Heart right ventricle (tissue), 16 donors: Measurements from ENCODE around the gene TERB2. TPM values are rescaled to one million over a fixed set of nuclear protein-coding genes. Genes with fewer than 3 reads are reported as not detected.
"Not testable (repeated sequence)": the region's sequence is repeated elsewhere in the genome, so short reads cannot be mapped to it uniquely, and the experiment has no call there.

Experiments
- ATAC-seq, 8 donors: fragments of 200-7000 bp; cut with Tn5 transposase; one replicate each; pipeline ENCODE4 v1.9.1; 2020; ENCODE audit warnings: mild to moderate bottlenecking in 8 of 8, moderate library complexity in 8 of 8, moderate number of reproducible peaks in 1 of 8
- DNase-seq, 2 donors: peaks; one replicate each; pipeline ENCODE4 v3.0.0-alpha.2; 2020
- H3K27ac ChIP-seq, 10 donors: fragments of 200-600 bp; sonication (generic) in 2 of 10; one replicate each; pipeline versions ENCODE4 v1.5.0 to v1.8.0; 2020 to 2022; ENCODE audit warnings: mild to moderate bottlenecking in 3 of 10
- H3K27me3 ChIP-seq, 7 donors: fragments of 200-600 bp; one replicate each; pipeline ENCODE4 v1.8.0; 2021 to 2022; ENCODE audit warnings: mild to moderate bottlenecking in 2 of 7
- H3K36me3 ChIP-seq, 9 donors: fragments of 200-600 bp; sonication (generic) in 1 of 9; one replicate each; pipeline versions ENCODE4 v1.5.0 to v1.8.0; 2020 to 2022; ENCODE audit warnings: mild to moderate bottlenecking in 2 of 9
- H3K4me1 ChIP-seq, 9 donors: fragments of 200-600 bp; sonication (generic) in 1 of 9; one replicate each; pipeline versions ENCODE4 v1.5.0 to v1.8.0; 2020 to 2022; ENCODE audit warnings: mild to moderate bottlenecking in 4 of 9
- H3K4me3 ChIP-seq, 10 donors: fragments of 200-600 bp; sonication (generic) in 2 of 10; one replicate each; pipeline versions ENCODE4 v1.5.0 to v1.8.0; 2020 to 2022; ENCODE audit warnings: mild to moderate bottlenecking in 7 of 10, moderate library complexity in 2 of 10
- H3K9me3 ChIP-seq, 11 donors: fragments of 200-600 bp in 10 of 11; sonication (generic) in 2 of 11; one replicate each; pipeline versions ENCODE4 v1.5.0 to v1.8.0; 2013 to 2022; ENCODE audit warnings: mild to moderate bottlenecking in 2 of 11, control low read depth in 1 of 11, moderate library complexity in 1 of 11
- WGBS, 2 donors: extraction: QIAGEN DNeasy Blood & Tissue Kit; methylation state at CpG; one replicate each; pipeline ENCODE4 v1.1.7; 2013; ENCODE audit warnings: inconsistent platforms in 1 of 2; 5-methylcytosine and 5-hydroxymethylcytosine counted together
- intact Hi-C, 10 donors: fragments of 100-400 bp; cut with DNase I; formaldehyde crosslinking; loops; one replicate each; pipeline versions ENCODE4 v1.11.1 to v1.14.2; 2022
- long read RNA-seq, 3 donors: library from polyadenylated mRNA; unstranded; transcript quantifications; one replicate each; pipeline ENCODE4 v2.0.0, GENCODE V29; 2020 to 2021
- polyA plus RNA-seq, 2 donors: library from polyadenylated mRNA; stranded (reverse); fragments of 200-250 nt; gene quantifications; one replicate each; pipeline ENCODE4 v1.2.3, GENCODE V29; 2013
- total RNA-seq, 10 donors: library from RNA; stranded (reverse); fragmentation: NEBNext Ultra II Directional in 3 of 10; extraction: Animal tissue kit (Norgen Biotek cat#: 25700) in 3 of 10; gene quantifications; one replicate each; pipeline versions ENCODE4 v1.2.1 to v1.2.4, GENCODE V29; 2021 to 2023
- TF ChIP-seq, protein P1 (sequence below), 9 donors: fragments of 200-600 bp; sonication (generic) in 2 of 9; IDR thresholded peaks; one replicate each; pipeline versions ENCODE4 v1.5.0 to v1.8.0; 2021 to 2022; ENCODE audit warnings: antibody characterized with exemption in 9 of 9, mild to moderate bottlenecking in 5 of 9, moderate library complexity in 1 of 9
- donor health status: Arrhythmogenic right ventricular cardiomyopathy.
- donor health status: ischemic (EF 13 %, LVEDD 7.1; RV severe dilation, severe dysfunction).
- donor health status: healthy with polysubstance abuse.
- donor health status: DM: no; HTN: yes; CAD: no.
- donor health status: DM: no; HTN: no; CAD: no.
- donor health status: ischemic (EF 25% LVEDD 6.9; RV normal size, moderate dysfunction).
- donor health status: ischemic (EF 25% LVEDD 5.7; RV mildly dilated, moderate dysfunction).
- donor health status: healthy.
- donor health status: DM: yes; HTN: yes; CAD: no.
- donor health status: Ischemic cardiomyopathy.
- donor health status: ischemic (EF 35%, LVEDD 5.7; RV mildly dilated, moderate dysfunction).
- donor health status: nonischemic (EF 11% LVEDD 7.7; RV severe dilation, severe dysfunction).
- donor health status: DM: yes; HTN: yes; CAD: no.
- donor health status: PGD.
- donor health status: ischemic (EF 29% LVEDD 5.4; RV normal size, mild dysfunction).
- donor health status: nonischemic (EF 23%, LVEDD 6.1; RV moderate dilation, normal function).

TERB2 gene, protein sequence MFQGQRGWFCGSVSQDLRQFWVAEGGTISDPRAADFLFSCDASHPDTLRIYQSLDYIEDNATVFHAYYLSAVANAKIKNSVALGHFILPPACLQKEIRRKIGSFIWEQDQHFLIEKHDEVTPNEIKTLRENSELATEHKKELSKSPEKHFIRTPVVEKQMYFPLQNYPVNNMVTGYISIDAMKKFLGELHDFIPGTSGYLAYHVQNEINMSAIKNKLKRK
- total RNA-seq: not detected
- not detected for polyA plus RNA-seq
- long read RNA-seq, donor 1: 0 reads
- long read RNA-seq, donor 2: 0 reads
- long read RNA-seq, donor 3: 0 reads

DNA sequence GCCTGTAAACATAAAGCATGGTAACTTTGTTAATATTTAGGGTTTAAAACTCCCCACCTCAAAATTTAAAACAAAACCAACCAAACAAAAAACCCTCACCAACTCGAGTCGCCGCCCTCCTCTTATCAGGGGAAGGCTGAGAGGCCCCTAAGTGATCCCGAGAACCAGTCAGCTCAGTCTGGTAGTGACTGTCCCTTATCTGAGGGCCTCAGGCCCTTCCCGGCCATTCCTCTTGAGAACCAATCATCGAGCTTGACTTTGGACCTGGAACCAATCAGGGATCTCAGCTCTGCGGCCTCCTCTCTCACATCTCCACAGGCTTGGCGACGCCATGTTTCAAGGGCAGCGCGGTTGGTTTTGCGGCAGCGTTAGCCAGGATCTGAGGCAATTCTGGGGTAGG, at the start of gene TERB2:
Gene TERB2, plus strand, starts transcription at position 300 of the 400 bp plus-strand sequence. Its CDS starts 32 bp downstream, at position 332.
- ATAC-seq: no peak
- 84 to 90% methylated on average over 13 of the region's 13 CpGs for WGBS, 2 donors
- intact Hi-C loops: no loop called here
- DNase-seq: no peak
- peaks cover 0 to 8% (median 0%) of the 10 kb centered on the region in 7 donors for H3K27me3 ChIP-seq
- H3K27ac ChIP-seq: no peak within 1 kb of the TSS
- H3K4me1 ChIP-seq: no peaks in the 10 kb centered on the region
- TF ChIP-seq, protein P1, sequence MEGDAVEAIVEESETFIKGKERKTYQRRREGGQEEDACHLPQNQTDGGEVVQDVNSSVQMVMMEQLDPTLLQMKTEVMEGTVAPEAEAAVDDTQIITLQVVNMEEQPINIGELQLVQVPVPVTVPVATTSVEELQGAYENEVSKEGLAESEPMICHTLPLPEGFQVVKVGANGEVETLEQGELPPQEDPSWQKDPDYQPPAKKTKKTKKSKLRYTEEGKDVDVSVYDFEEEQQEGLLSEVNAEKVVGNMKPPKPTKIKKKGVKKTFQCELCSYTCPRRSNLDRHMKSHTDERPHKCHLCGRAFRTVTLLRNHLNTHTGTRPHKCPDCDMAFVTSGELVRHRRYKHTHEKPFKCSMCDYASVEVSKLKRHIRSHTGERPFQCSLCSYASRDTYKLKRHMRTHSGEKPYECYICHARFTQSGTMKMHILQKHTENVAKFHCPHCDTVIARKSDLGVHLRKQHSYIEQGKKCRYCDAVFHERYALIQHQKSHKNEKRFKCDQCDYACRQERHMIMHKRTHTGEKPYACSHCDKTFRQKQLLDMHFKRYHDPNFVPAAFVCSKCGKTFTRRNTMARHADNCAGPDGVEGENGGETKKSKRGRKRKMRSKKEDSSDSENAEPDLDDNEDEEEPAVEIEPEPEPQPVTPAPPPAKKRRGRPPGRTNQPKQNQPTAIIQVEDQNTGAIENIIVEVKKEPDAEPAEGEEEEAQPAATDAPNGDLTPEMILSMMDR (IDR thresholded peaks at IDR 0.05): no peak
- H3K36me3 ChIP-seq: no peaks in the 10 kb centered on the region
- H3K4me3 ChIP-seq: no peak within 1 kb of the TSS
- H3K9me3 ChIP-seq: no peaks in the 10 kb centered on the region

DNA sequence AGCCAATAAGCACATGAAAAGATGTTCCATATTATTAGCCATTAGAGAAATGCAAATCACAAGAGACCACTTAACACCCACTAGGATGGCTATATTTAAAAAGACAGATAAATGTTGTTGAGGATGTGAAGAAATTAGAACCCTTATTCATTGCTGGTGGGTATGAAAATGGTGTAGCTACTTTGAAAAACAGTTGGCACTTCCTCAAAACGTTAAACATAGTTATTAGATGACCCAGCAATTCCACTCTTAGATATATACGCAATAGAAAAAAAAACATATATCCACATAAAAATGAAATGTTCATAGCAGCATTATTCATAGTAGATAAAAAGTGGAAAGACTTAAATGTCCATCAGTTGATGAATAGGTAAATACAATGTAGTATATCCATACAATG, 47.1 kb upstream of the TERB2 start:
- H3K9me3 ChIP-seq: peaks cover 0 to 8% (median 0%) of the 10 kb centered on the region in 11 donors
- H3K27me3 ChIP-seq: no peaks in the 10 kb centered on the region
- no peak overlapping the region for H3K4me3 ChIP-seq
- intact Hi-C loops: no loop called here
- H3K4me1 ChIP-seq: no peaks in the 10 kb centered on the region
- DNase-seq: no peak
- no peak overlapping the region for H3K27ac ChIP-seq
- TF ChIP-seq, protein P1 (IDR thresholded peaks at IDR 0.05): no peak
- H3K36me3 ChIP-seq: no peaks in the 10 kb centered on the region
- ATAC-seq: no peak
- 48 to 49% methylated on average over 2 of the region's 2 CpGs for WGBS, 2 donors

- ATAC-seq (no peak), DNase-seq (no peak)
- Histone ChIP-seq H3K4me1 (no peaks in the 10 kb centered on the region), H3K36me3 (no peaks in the 10 kb centered on the region), H3K9me3 (peaks cover 0 to 8% (median 0%) of the 10 kb centered on the region in 11 donors), H3K27me3 (no peaks in the 10 kb centered on the region), H3K27ac (no peak overlapping the region), H3K4me3 (no peak overlapping the region)
- intact Hi-C loops: no loop called here
- TF ChIP-seq, protein P1 (IDR thresholded peaks at IDR 0.05): no peak
Measured at GRCh38 chr15:44910981-44911625, 45.4 kb upstream of the TERB2 start.

GRCh38 chr15:44912186-44912585, 44.3 kb upstream of the TERB2 start:
- H3K4me3 ChIP-seq, H3K27ac ChIP-seq, DNase-seq, H3K4me1 ChIP-seq, H3K9me3 ChIP-seq, ATAC-seq, H3K36me3 ChIP-seq, H3K27me3 ChIP-seq, intact Hi-C loops: not testable (repeated sequence)
- WGBS, 2 donors: 87 to 88% methylated on average over 1 of the region's 1 CpG

- DNase-seq, H3K9me3 ChIP-seq, H3K4me3 ChIP-seq, ATAC-seq, H3K27me3 ChIP-seq, H3K27ac ChIP-seq, H3K36me3 ChIP-seq, intact Hi-C loops, H3K4me1 ChIP-seq: not testable (repeated sequence)
- WGBS, 2 donors: 20 to 23% methylated on average over 3 of the region's 3 CpGs
Measured at GRCh38 chr15:44912974-44913448, 43.5 kb upstream of the TERB2 start.
